DND-41 (cell line): ENCODE measurements around the gene ANG.

ENCODE experiments used
- CTCF ChIP-seq: IDR thresholded peaks from 2 replicates; pipeline ENCODE4 v1.5.1; 2012; ENCODE audit warnings: borderline replicate concordance, low read length, moderate library complexity, mild to moderate bottlenecking; ENCODE audit not compliant: poor library complexity, severe bottlenecking; ENCODE audit errors: extremely low read depth
- EZH2 ChIP-seq: IDR thresholded peaks from 3 replicates; pipeline ENCODE4 v1.6.1; 2012; ENCODE audit warnings: borderline replicate concordance, low read depth, mild to moderate bottlenecking, moderate library complexity, low read length, inconsistent platforms; ENCODE audit not compliant: severe bottlenecking

- TF ChIP-seq CTCF (no peak), EZH2 (no peak)
These were observed 9.4 kb downstream of the ANG start for GRCh38 chr14:20698018-20698329.
